Hepatocyte (in vitro differentiated cells): ENCODE data around the gene TRIOBP. TPM values are rescaled to one million over a fixed set of nuclear protein-coding genes. Genes with fewer than 3 reads are reported as not detected.
"Not testable (repeated sequence)": the region's sequence is repeated elsewhere in the genome, so short reads cannot be mapped to it uniquely, and the experiment has no call there.

Experiments used
- DNase-seq: peaks from one replicate; pipeline ENCODE4 v3.0.0-alpha.2; 2016; ENCODE audit warnings: low spot score
- H2AFZ ChIP-seq: fragments of 200-600 bp; sonication (generic); 2 replicates; pipeline ENCODE4 v1.6.0; 2016; ENCODE audit warnings: antibody characterized with exemption, mild to moderate bottlenecking
- H3K27ac ChIP-seq: fragments of 200-600 bp; sonication (generic); 2 replicates; pipeline ENCODE4 v1.5.1; 2016; ENCODE audit warnings: mild to moderate bottlenecking
- H3K27me3 ChIP-seq: fragments of 200-600 bp; sonication (generic); 2 replicates; pipeline ENCODE4 v1.6.1; 2016
- H3K36me3 ChIP-seq: fragments of 200-600 bp; sonication (generic); replicated peaks from 2 replicates; pipeline ENCODE4 v1.5.1; 2016; ENCODE audit warnings: low read depth; ENCODE audit not compliant: insufficient read depth
- H3K4me1 ChIP-seq: fragments of 200-600 bp; sonication (generic); 2 replicates; pipeline ENCODE4 v1.5.1; 2016; ENCODE audit warnings: mild to moderate bottlenecking, moderate library complexity; ENCODE audit not compliant: insufficient read depth
- H3K4me2 ChIP-seq: fragments of 200-600 bp; sonication (generic); 2 replicates; pipeline ENCODE4 v1.6.0; 2016
- H3K4me3 ChIP-seq: fragments of 200-600 bp; sonication (generic); 2 replicates; pipeline ENCODE4 v1.5.1; 2016; ENCODE audit warnings: mild to moderate bottlenecking
- H3K79me2 ChIP-seq: fragments of 200-600 bp; sonication (generic); 2 replicates; pipeline ENCODE4 v1.6.0; 2017; ENCODE audit warnings: mild to moderate bottlenecking
- H3K9me2 ChIP-seq: fragments of 200-600 bp; sonication (generic); replicated peaks from 2 replicates; pipeline ENCODE4 v1.6.0; 2017; ENCODE audit warnings: mild to moderate bottlenecking; ENCODE audit not compliant: insufficient read depth
- H3K9me3 ChIP-seq: fragments of 200-600 bp; sonication (generic); 2 replicates; pipeline ENCODE4 v1.5.1; 2016; ENCODE audit warnings: low read depth, mild to moderate bottlenecking
- H4K20me1 ChIP-seq: fragments of 200-600 bp; sonication (generic); 2 replicates; pipeline ENCODE4 v1.6.0; 2016; ENCODE audit warnings: mild to moderate bottlenecking; ENCODE audit not compliant: insufficient read depth, poor library complexity, severe bottlenecking
- CTCF ChIP-seq: fragments of 200-600 bp; sonication (generic); IDR thresholded peaks from 2 replicates; pipeline ENCODE4 v1.5.1; 2016; ENCODE audit warnings: antibody characterized with exemption, mild to moderate bottlenecking; ENCODE audit not compliant: poor library complexity
- EZH2 ChIP-seq: fragments of 200-600 bp; sonication (generic); IDR thresholded peaks from 2 replicates; pipeline ENCODE4 v1.6.1; 2016; ENCODE audit warnings: antibody characterized with exemption, mild to moderate bottlenecking, borderline replicate concordance
- EZH2phosphoT487 ChIP-seq: fragments of 200-600 bp; sonication (generic); IDR thresholded peaks from one replicate; pipeline ENCODE4 v1.6.1; 2018; ENCODE audit warnings: antibody characterized with exemption, mild to moderate bottlenecking, low read depth, moderate library complexity; ENCODE audit not compliant: unreplicated experiment, severe bottlenecking
- WGBS: methylation state at CpG from one replicate; pipeline ENCODE4 v1.1.6; 2016; ENCODE audit warnings: low lambda C conversion rate; ENCODE audit errors: missing lambda C conversion rate; 5-methylcytosine and 5-hydroxymethylcytosine counted together
- polyA plus RNA-seq: library from polyadenylated mRNA; unstranded; fragments of >200 nt; fragmentation: Nextera tagmentation; extraction: Ambion mirVana; gene quantifications from 2 replicates; pipeline ENCODE4 v1.2.1, GENCODE V29; 2016
- total RNA-seq: library from RNA; depleted of rRNA; stranded (reverse); fragments of >200 nt; gene quantifications from 2 replicates; pipeline ENCODE4 v1.2.3, GENCODE V29; 2014

Gene TRIOBP
- total and polyA plus RNA-seq, 2 experiments from 2014 or later: 57.2 to 96.1 TPM

- no peaks in the 10 kb centered on the region for H3K79me2 ChIP-seq
- H3K4me1 ChIP-seq: no peaks in the 10 kb centered on the region
- H3K4me3 ChIP-seq: no peak overlapping the region
- H3K27me3 ChIP-seq: no peaks in the 10 kb centered on the region
- no peak overlapping the region for H3K27ac ChIP-seq
- WGBS: 94% methylated on average over 7 of the region's 7 CpGs
- H4K20me1 ChIP-seq: no peaks in the 10 kb centered on the region
- H3K9me3 ChIP-seq: no peaks in the 10 kb centered on the region
- H3K36me3 ChIP-seq: no peaks in the 10 kb centered on the region
- DNase-seq: no peak
- no peaks in the 10 kb centered on the region for H3K9me2 ChIP-seq
- H3K4me2 ChIP-seq: no peak overlapping the region
- TF ChIP-seq EZH2phosphoT487: no peak
- no peak for TF ChIP-seq CTCF
- no peak for TF ChIP-seq EZH2
- no peak overlapping the region for H2AFZ ChIP-seq
Measured at GRCh38 chr22:37715760-37716159, 18.9 kb downstream of the TRIOBP start.

- no peak overlapping the region for H3K4me2 ChIP-seq
- 88% methylated on average over 9 of the region's 9 CpGs for WGBS
Measured at GRCh38 chr22:37716708-37717107, 19.9 kb downstream of the TRIOBP start.

GRCh38 chr22:37717235-37717634 lies 20.4 kb downstream of the TRIOBP start:
- H3K4me1 ChIP-seq, H3K4me2 ChIP-seq, H3K4me3 ChIP-seq, H3K36me3 ChIP-seq, H3K9me3 ChIP-seq, H3K79me2 ChIP-seq, H3K27ac ChIP-seq, H3K27me3 ChIP-seq, DNase-seq, H4K20me1 ChIP-seq, H3K9me2 ChIP-seq, H2AFZ ChIP-seq: not testable (repeated sequence)
- 95% methylated on average over 7 of the region's 7 CpGs for WGBS

More at GRCh38 chr22:37716708-37717107, 19.9 kb downstream of the TRIOBP start:
- Histone ChIP-seq H4K20me1 (no peaks in the 10 kb centered on the region), H3K27me3 (no peaks in the 10 kb centered on the region), H3K4me3 (no peak overlapping the region), H3K9me2 (no peaks in the 10 kb centered on the region), H3K27ac (no peak overlapping the region), H3K79me2 (no peaks in the 10 kb centered on the region), H3K9me3 (no peaks in the 10 kb centered on the region), H3K36me3 (no peaks in the 10 kb centered on the region), H3K4me1 (no peaks in the 10 kb centered on the region), H2AFZ (no peak overlapping the region)
- TF ChIP-seq EZH2 (no peak), CTCF (no peak), EZH2phosphoT487 (no peak)
- no peak for DNase-seq

GRCh38 chr22:37717746-37718305 lies 21.0 kb downstream of the TRIOBP start:
- not testable (repeated sequence) for H2AFZ ChIP-seq, H3K27ac ChIP-seq, H3K4me2 ChIP-seq, H3K9me2 ChIP-seq, H3K9me3 ChIP-seq, H3K4me1 ChIP-seq, DNase-seq, H3K27me3 ChIP-seq, H4K20me1 ChIP-seq, H3K4me3 ChIP-seq, H3K79me2 ChIP-seq, H3K36me3 ChIP-seq
- WGBS: 94% methylated on average over 30 of the region's 38 CpGs
